ENCODE data around the gene DGCR2.
"Not testable (repeated sequence)": the region's sequence is repeated elsewhere in the genome, so short reads cannot be mapped to it uniquely, and the experiment has no call there.

DGCR2 gene

GRCh38 chr22:19024956-19025489, 97.2 kb downstream of the DGCR2 start:
- H2AFZ ChIP-seq (ENCODE audit: low read length, unreplicated experiment); H3K27ac ChIP-seq (ENCODE audit: low read depth, low read length); H3K4me1 ChIP-seq (ENCODE audit: control insufficient read depth, insufficient read depth, low read length, unreplicated experiment); H3K79me2 ChIP-seq (ENCODE audit: control insufficient read depth, insufficient read depth, low read length, unreplicated experiment); H3K36me3 ChIP-seq (ENCODE audit: insufficient read depth, low read length); H3K27me3 ChIP-seq (ENCODE audit: insufficient read depth, low read length); H3K4me3 ChIP-seq (ENCODE audit: low read depth, low read length): not testable (repeated sequence)

- H3K79me2 ChIP-seq (ENCODE audit: control insufficient read depth, insufficient read depth, low read length, unreplicated experiment); H3K36me3 ChIP-seq (ENCODE audit: insufficient read depth, low read length); H3K4me3 ChIP-seq (ENCODE audit: low read depth, low read length); H3K27ac ChIP-seq (ENCODE audit: low read depth, low read length); H3K4me1 ChIP-seq (ENCODE audit: control insufficient read depth, insufficient read depth, low read length, unreplicated experiment); H3K27me3 ChIP-seq (ENCODE audit: insufficient read depth, low read length); H2AFZ ChIP-seq (ENCODE audit: low read length, unreplicated experiment): not testable (repeated sequence)
These were observed 98.3 kb downstream of the DGCR2 start for GRCh38 chr22:19023931-19024330.

GRCh38 chr22:19022755-19023154, 99.5 kb downstream of the DGCR2 start:
- Histone ChIP-seq H3K27ac (ENCODE audit: low read depth, low read length) (no peak overlapping the region), H3K27me3 (ENCODE audit: insufficient read depth, low read length) (peaks cover 9% of the 10 kb centered on the region), H3K4me3 (ENCODE audit: low read depth, low read length) (no peak overlapping the region), H3K36me3 (ENCODE audit: insufficient read depth, low read length) (no peaks in the 10 kb centered on the region), H2AFZ (ENCODE audit: low read length, unreplicated experiment) (no peak overlapping the region), H3K79me2 (ENCODE audit: control insufficient read depth, insufficient read depth, low read length, unreplicated experiment) (no peaks in the 10 kb centered on the region), H3K4me1 (ENCODE audit: control insufficient read depth, insufficient read depth, low read length, unreplicated experiment) (no peaks in the 10 kb centered on the region)

GRCh38 chr22:19019679-19020032, 102.6 kb downstream of the DGCR2 start:
- Histone ChIP-seq H3K4me1 (ENCODE audit: control insufficient read depth, insufficient read depth, low read length, unreplicated experiment) (no peaks in the 10 kb centered on the region), H3K79me2 (ENCODE audit: control insufficient read depth, insufficient read depth, low read length, unreplicated experiment) (no peaks in the 10 kb centered on the region), H3K27me3 (ENCODE audit: insufficient read depth, low read length) (peaks cover 9% of the 10 kb centered on the region), H3K36me3 (ENCODE audit: insufficient read depth, low read length) (no peaks in the 10 kb centered on the region), H3K27ac (ENCODE audit: low read depth, low read length) (no peak overlapping the region), H3K4me3 (ENCODE audit: low read depth, low read length) (no peak overlapping the region), H2AFZ (ENCODE audit: low read length, unreplicated experiment) (no peak overlapping the region)

- Histone ChIP-seq H3K36me3 (ENCODE audit: insufficient read depth, low read length) (no peaks in the 10 kb centered on the region), H3K27ac (ENCODE audit: low read depth, low read length) (no peak overlapping the region), H3K79me2 (ENCODE audit: control insufficient read depth, insufficient read depth, low read length, unreplicated experiment) (no peaks in the 10 kb centered on the region), H3K27me3 (ENCODE audit: insufficient read depth, low read length) (peaks cover 9% of the 10 kb centered on the region), H3K4me3 (ENCODE audit: low read depth, low read length) (no peak overlapping the region), H3K4me1 (ENCODE audit: control insufficient read depth, insufficient read depth, low read length, unreplicated experiment) (no peaks in the 10 kb centered on the region), H2AFZ (ENCODE audit: low read length, unreplicated experiment) (no peak overlapping the region)
These were observed 103.1 kb downstream of the DGCR2 start for GRCh38 chr22:19019029-19019678.

- Histone ChIP-seq H3K36me3 (ENCODE audit: insufficient read depth, low read length) (no peaks in the 10 kb centered on the region), H3K4me3 (ENCODE audit: low read depth, low read length) (no peak overlapping the region), H2AFZ (ENCODE audit: low read length, unreplicated experiment) (no peak overlapping the region), H3K4me1 (ENCODE audit: control insufficient read depth, insufficient read depth, low read length, unreplicated experiment) (no peaks in the 10 kb centered on the region), H3K27ac (ENCODE audit: low read depth, low read length) (no peak overlapping the region), H3K27me3 (ENCODE audit: insufficient read depth, low read length) (peaks cover 9% of the 10 kb centered on the region), H3K79me2 (ENCODE audit: control insufficient read depth, insufficient read depth, low read length, unreplicated experiment) (no peaks in the 10 kb centered on the region)
These were observed 104.0 kb downstream of the DGCR2 start for GRCh38 chr22:19018256-19018655.

- Histone ChIP-seq H3K36me3 (ENCODE audit: insufficient read depth, low read length) (no peaks in the 10 kb centered on the region), H3K4me3 (ENCODE audit: low read depth, low read length) (no peak overlapping the region), H2AFZ (ENCODE audit: low read length, unreplicated experiment) (no peak overlapping the region), H3K27me3 (ENCODE audit: insufficient read depth, low read length) (peaks cover 9% of the 10 kb centered on the region), H3K79me2 (ENCODE audit: control insufficient read depth, insufficient read depth, low read length, unreplicated experiment) (no peaks in the 10 kb centered on the region), H3K4me1 (ENCODE audit: control insufficient read depth, insufficient read depth, low read length, unreplicated experiment) (no peaks in the 10 kb centered on the region), H3K27ac (ENCODE audit: low read depth, low read length) (no peak overlapping the region)
These were observed 106.0 kb downstream of the DGCR2 start for GRCh38 chr22:19016081-19016766.

- Histone ChIP-seq H3K79me2 (ENCODE audit: control insufficient read depth, insufficient read depth, low read length, unreplicated experiment) (no peaks in the 10 kb centered on the region), H3K27ac (ENCODE audit: low read depth, low read length) (no peak overlapping the region), H3K27me3 (ENCODE audit: insufficient read depth, low read length) (peaks cover 3% of the 10 kb centered on the region), H3K4me3 (ENCODE audit: low read depth, low read length) (no peak overlapping the region), H2AFZ (ENCODE audit: low read length, unreplicated experiment) (no peak overlapping the region), H3K4me1 (ENCODE audit: control insufficient read depth, insufficient read depth, low read length, unreplicated experiment) (no peaks in the 10 kb centered on the region), H3K36me3 (ENCODE audit: insufficient read depth, low read length) (no peaks in the 10 kb centered on the region)
These were observed 107.3 kb downstream of the DGCR2 start for GRCh38 chr22:19014886-19015285.

GRCh38 chr22:19013881-19014598, 108.2 kb downstream of the DGCR2 start:
- H3K27ac ChIP-seq (ENCODE audit: low read depth, low read length); H3K36me3 ChIP-seq (ENCODE audit: insufficient read depth, low read length); H3K4me1 ChIP-seq (ENCODE audit: control insufficient read depth, insufficient read depth, low read length, unreplicated experiment); H3K27me3 ChIP-seq (ENCODE audit: insufficient read depth, low read length); H3K79me2 ChIP-seq (ENCODE audit: control insufficient read depth, insufficient read depth, low read length, unreplicated experiment); H2AFZ ChIP-seq (ENCODE audit: low read length, unreplicated experiment); H3K4me3 ChIP-seq (ENCODE audit: low read depth, low read length): not testable (repeated sequence)

- not testable (repeated sequence) for H2AFZ ChIP-seq (ENCODE audit: low read length, unreplicated experiment); H3K79me2 ChIP-seq (ENCODE audit: control insufficient read depth, insufficient read depth, low read length, unreplicated experiment); H3K36me3 ChIP-seq (ENCODE audit: insufficient read depth, low read length); H3K27ac ChIP-seq (ENCODE audit: low read depth, low read length); H3K27me3 ChIP-seq (ENCODE audit: insufficient read depth, low read length); H3K4me3 ChIP-seq (ENCODE audit: low read depth, low read length); H3K4me1 ChIP-seq (ENCODE audit: control insufficient read depth, insufficient read depth, low read length, unreplicated experiment)
These were observed 108.8 kb downstream of the DGCR2 start for GRCh38 chr22:19013411-19013810.
